ENCODE results near the gene TSBP1.

DNA sequence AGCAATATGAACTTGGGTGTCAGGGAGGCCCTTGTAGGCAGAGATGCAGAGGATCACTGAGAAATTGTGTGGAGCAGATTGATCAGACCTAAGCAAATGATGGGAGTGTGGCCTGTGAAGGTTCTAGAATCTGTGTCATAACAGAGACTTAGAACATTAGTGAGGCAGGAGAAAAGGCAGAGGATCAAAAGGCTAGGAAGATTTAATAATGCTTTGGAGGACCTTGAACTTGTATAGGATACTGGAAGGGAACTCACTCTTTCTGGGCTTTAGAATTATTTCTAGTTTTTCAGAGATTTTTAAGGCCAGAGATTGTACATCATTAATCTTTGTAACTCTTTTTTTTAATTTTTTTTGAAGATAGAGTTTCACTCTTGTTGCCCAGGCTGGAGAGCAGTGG, at the start of gene TSBP1:
- TF ChIP-seq, protein P1, sequence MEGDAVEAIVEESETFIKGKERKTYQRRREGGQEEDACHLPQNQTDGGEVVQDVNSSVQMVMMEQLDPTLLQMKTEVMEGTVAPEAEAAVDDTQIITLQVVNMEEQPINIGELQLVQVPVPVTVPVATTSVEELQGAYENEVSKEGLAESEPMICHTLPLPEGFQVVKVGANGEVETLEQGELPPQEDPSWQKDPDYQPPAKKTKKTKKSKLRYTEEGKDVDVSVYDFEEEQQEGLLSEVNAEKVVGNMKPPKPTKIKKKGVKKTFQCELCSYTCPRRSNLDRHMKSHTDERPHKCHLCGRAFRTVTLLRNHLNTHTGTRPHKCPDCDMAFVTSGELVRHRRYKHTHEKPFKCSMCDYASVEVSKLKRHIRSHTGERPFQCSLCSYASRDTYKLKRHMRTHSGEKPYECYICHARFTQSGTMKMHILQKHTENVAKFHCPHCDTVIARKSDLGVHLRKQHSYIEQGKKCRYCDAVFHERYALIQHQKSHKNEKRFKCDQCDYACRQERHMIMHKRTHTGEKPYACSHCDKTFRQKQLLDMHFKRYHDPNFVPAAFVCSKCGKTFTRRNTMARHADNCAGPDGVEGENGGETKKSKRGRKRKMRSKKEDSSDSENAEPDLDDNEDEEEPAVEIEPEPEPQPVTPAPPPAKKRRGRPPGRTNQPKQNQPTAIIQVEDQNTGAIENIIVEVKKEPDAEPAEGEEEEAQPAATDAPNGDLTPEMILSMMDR (IDR thresholded peaks at IDR 0.05; ENCODE audit: poor library complexity) = no peak
- no peak for TF ChIP-seq EZH2 (IDR thresholded peaks at IDR 0.05; ENCODE audit: borderline replicate concordance)
